ENCODE measurements around the gene INVS.

- TF ChIP-seq CTCF (IDR thresholded peaks at IDR 0.05 in 4 of 5, conservative IDR thresholded peaks at IDR 0.05 in 1 of 5) (no peak), POLR2A (IDR thresholded peaks at IDR 0.05) (no peak)
These were observed 91.3 kb downstream of the INVS start for GRCh38 chr9:100190339-100190738.
